T1000 (cell line): Measurements from ENCODE around the gene LPIN2.
"Not testable (repeated sequence)": the region's sequence is repeated elsewhere in the genome, so short reads cannot be mapped to it uniquely, and the experiment has no call there.

Source experiments
- DNase-seq: peaks from one replicate; lab custom pipeline; 2025; ENCODE audit warnings: mixed read lengths; lab: John Stamatoyannopoulos, UW

Gene LPIN2

DNA sequence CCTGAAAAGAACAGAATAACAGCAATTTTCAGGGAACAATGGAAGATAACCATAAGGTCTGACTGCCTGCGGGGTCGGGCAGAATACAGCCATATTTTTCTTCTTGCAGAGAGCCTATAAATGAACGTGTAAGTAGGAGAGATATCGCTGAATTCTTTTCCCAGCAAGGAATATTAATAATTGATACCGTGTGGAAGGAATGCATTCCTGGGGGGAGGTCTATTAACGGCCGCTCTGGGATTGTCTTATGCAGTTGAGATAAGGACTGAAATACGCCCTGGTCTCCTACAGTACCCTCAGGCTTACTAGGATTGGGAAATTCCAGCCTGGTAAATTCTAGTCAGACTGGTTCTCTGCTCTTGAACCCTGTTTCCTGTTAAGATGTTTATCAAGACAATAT, 9.2 kb downstream of the LPIN2 start:
- DNase-seq: not testable (repeated sequence)

DNA sequence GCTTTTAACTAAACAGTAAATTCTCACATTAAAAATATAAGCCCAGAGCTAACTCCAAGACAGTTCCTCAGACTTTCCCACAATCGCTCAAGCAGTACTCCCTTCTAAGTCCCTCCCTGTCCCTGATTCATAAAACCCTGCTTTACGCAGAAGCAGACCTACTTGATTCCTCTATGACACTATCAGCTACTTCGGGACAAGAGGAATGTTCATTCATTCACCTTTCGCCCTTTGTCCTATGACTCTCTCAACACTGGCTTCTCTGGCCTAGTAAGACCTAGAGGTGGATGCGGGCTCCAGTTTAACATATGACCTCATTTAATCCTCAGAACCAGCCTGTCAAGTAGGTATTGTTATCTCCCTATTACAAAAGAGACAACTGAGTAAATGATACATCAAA, 10.2 kb downstream of the LPIN2 start:
- DNase-seq: no peak

DNA sequence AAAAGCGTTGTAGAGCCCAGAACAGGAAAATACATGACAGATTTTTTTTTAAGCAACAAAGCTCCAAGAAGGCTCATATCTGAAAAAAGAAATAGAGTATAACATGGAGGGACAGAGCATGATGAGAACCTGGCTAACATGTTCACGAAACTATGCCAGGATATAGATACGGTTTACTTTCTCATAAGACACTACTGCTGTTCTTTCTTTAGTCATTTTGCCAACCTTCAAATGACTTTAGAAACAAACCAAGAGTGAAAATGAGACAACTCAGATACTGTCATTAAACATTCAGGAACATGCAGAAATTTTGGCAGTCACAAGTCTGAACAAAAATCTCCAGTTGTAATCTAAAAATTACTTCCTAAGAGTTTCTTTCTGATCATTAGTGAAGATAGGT, 14.3 kb downstream of the LPIN2 start:
- DNase-seq: no peak

DNA sequence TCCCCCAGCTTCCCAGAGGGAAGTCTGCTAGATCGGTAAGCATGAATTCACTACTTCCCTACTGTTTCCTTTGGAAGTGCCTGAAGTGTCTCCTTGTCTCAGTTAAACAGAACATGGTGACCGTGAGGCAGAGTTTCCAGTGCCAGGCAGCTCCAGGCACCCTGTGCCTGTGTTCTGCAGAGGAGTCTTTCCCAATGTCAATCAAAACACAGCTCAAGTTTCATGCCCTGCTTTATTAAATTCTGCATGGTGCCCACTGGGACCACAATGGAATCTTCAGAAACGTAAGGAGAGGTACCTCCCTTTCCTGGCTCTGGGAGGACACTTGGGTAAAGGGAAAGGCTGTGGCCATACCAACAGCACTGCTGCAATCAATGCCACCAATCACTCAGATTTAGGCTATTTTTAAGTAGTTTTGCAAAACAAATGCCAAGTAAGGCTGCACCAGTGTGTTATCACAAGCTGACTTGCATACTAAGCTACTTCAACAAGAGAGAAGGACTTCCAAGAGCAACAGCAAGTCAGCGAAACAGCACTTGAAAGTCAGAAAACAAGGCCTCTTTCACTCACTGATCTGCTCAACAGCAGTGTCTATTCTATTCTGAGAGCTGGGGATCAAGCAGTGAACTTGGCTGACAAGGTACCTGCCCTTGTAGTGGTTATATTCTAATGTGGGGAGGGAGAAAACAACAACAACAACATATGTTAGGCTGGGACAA, 14.9 kb downstream of the LPIN2 start:
- DNase-seq: no peak

DNA sequence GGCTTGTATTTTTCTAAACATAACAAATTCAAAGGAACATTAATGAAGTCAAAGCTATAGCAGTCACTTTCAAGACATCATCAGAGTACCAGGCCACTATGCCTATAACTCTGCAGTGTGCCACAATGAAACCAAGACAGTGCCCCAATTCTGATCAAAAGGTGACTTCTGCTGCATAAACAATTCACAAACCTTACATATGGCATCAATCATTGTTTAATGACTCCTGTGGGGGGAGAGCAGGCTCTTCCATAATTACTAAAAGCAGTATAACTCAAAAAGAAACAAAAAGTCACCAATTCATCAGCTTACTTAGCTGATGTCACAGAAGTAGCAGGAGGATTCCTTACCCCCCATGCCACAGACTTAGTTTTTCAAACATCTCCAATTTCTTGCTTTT, 15.5 kb downstream of the LPIN2 start:
- no peak for DNase-seq

DNA sequence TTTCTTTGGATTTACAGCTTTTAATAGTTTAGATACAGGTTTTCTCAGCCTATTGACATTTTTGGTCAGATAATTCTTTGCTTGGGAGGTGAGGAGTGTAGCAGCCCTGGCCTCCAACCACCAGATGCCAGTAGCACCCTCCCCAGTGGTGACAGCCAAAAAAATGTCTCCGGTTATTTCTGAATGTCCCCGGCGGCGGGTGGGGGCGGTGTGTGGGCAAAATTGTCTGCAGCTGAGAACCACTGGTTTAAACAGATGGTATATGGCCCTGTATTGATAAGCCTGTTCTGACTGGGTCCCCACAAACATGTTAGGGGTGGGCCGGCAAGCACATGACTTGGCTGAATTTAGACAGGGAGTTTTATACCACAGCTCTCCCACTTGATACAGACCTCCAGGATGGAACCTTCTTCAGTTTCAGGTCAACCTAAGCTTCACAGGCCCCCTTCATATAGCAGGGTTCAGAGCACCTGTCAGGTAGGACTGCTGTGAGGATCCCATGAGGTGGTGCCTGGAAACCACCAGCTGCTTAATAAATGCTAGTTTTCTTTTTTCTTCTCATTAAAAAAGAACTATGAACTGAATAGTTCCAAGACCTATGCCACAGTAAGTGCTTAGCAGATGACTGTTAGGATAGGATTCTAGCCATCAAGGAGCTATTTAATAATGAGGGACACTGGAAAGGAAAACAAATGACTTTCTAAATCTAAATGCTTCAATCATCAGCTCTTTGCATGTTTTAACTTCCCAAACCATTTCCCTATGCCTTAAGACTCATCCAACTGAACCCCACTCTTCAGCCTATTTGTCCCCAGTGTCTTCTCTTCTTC, 18.1 kb downstream of the LPIN2 start:
- DNase-seq: no peak

DNA sequence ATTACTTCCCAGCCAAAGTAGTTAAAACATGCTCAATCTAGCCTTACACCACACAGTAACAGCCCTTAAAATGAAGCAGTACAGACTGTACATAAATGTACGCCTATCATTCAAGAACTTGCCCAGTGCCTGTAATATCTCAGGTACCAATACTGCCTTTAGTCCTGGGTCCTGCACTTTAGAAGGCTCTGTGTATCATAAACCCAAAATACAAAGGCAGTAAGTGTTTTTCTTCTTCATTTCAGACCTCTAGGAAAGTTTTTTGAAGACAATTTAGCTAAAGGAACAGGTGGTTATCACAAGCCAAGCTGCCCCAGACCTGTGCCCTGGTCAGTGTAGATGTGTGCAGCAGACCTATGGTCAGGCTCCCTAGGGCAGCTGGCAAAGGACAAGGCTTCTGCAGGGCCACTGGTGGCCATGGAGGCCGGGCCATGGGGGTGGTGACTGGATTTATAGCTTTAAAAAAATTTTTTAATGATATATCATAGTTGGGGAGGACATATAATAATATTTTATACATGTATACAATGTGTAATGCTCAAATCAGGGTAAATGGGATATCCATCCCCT, 18.8 kb downstream of the LPIN2 start:
- DNase-seq: no peak

GRCh38 chr18:2992995-2993877, 19.7 kb downstream of the LPIN2 start:
- DNase-seq: no peak

DNA sequence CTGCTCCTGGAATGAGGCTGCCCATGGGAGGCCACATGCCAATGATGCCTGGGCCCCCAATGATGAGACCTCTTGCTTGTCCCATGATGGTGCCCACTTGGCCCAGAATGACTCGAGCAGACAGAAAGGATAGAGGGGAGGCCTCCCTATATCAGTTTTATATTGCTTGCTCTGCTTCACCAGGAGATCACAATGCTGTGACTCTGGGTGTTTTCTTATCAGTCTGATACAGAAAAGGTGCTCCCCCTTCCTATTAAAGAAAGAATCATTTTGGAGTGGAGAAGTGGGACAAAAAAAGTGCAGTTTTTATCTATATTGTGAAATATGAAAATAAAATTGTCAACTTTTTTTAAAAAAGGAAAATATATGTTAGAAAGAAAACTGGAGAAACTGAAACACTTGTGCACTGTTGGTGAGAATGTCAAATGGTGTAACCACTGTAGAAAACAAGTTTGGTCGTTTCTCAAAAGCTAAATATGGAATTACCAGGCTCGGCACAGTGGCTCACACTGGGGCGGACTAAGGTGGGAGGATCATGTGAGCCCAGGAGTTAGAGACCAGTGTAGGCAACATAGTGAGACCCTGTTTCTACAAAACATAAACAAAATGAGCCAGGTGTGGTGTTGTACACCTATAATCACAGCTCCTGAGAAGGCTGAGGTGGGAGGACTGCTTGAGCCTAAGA, 21.8 kb downstream of the LPIN2 start:
- DNase-seq: no peak

GRCh38 chr18:2987876-2988790, 24.8 kb downstream of the LPIN2 start:
- DNase-seq: no peak

- DNase-seq: no peak
These were observed 26.6 kb downstream of the LPIN2 start for GRCh38 chr18:2986150-2986865.

DNA sequence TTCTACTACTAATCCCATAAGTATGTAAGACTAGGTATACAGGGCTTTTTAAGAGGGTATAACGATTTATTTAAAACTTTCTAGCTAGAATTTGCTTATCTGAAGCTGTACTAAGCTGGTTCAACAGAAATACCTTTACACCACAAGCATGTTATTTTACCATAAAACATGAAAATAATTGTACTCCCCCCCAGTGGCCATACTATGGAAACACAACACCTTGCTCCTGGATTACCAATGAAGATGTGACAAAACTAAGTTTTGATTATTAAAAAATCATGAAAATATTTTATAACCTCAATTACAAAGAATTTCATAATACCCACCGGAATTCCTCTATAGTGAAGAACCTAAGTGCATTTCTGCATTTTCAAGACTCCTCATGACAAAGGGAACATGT, 27.3 kb downstream of the LPIN2 start:
- no peak for DNase-seq

DNA sequence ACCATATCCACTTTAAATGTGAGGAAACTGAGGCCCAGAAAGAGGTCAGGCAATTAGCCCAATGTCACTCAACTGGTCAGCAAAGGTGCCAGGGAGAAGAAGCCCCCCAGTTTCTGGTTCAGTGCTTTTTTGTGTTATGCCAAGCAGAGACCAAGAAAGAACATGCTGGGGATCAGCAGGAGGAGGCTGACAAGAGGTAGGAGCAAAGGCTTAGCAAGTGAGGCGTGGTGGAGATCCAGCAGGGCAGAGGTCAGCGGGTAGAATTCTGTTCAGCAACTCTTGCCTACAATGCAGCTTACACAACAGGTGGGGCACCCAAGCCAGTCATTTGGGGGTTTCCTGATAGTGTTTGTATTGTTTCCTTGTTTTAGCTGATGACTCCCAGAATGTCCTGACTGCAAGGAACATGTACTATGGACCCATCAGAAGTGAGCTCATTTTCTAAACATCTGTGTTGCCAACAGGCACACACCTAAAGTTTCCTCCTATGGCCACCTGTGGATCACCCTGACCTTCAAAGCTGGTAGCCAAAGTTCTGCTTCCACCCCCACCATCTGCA, 28.2 kb downstream of the LPIN2 start:
- DNase-seq: no peak

GRCh38 chr18:2984091-2984490, 28.9 kb downstream of the LPIN2 start:
- no peak for DNase-seq

DNA sequence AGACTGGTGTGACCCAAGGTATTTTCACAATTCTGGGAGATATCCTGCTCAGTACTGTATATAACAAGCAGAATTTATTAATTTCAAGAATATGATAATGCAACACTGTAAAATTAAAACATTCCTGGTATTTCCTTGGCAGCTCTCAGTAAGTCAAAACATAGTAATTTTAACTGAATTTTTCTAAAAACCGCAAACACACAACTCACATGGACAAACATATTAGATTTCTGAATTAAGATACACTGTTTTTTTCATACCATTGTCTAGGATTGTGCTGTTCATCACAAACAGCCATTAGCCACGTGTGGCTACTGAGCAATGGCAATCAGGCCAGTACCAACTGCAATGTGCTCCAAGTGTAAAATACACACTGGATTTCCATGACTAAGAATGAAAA, 29.6 kb downstream of the LPIN2 start:
- DNase-seq: no peak

DNA sequence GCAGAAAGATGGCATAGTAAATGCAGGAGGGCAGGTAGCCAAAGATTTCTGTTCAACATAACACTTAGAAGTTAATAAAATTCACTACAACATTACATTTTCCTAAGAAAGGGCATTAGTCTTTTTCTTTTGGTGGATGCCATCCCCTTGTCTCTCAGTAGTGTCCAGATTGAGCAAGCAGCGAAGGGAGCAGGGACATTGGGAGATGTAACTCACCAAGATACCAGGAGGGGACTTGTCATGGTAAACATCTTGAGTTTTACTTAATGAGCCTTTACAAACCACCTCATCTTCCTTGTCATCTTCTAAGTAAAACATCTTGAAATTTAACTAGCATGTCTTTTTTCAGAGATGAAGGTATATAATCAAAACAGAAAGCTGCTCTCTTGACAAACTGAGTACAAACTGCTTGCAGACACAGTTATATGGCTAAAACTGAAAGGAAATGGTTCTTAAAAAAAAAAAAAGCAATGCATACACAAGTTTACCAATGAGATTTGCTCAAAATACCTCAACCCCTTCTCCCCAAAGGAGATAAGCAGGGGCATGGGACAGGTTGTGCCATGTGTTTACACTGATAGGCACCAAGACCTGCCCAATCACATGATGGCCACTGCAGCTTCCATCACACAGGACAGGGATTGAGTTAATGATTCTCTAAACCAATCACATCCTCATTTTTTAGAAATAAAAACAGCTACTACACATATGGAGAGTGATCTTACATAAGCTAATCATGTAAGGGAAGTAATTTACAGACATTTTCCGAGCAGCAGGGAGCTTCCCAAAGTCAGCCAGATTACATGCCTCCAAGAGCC, 30.3 kb downstream of the LPIN2 start:
- DNase-seq: no peak

DNA sequence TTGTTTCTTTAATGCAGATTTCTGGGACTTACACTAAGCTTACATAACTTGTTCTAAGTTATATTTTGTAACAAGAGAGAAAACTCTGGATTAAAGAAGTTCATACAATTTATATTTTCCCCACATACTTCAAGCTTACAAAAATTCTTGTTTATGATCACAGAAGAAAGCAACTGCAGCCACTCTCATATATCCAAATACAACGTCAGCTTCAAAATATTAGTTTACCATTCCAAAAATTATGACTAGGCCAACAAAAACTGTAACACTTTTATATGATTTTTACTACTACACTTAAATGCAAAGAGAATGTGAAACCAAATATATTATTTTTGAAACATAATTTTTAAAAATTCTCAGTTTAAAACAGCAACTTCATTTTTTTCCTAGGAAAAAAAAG, 30.9 kb downstream of the LPIN2 start:
- no peak for DNase-seq

GRCh38 chr18:2981212-2981728, 31.7 kb downstream of the LPIN2 start:
- DNase-seq: peak; percentile 5
